ENCODE results near the gene FNDC1.

- TF ChIP-seq POLR2A (IDR thresholded peaks at IDR 0.05) = no peak
- TF ChIP-seq CTCF (IDR thresholded peaks at IDR 0.05) = no peak
Observed at GRCh38 chr6:159279790-159280277, 110.6 kb downstream of the FNDC1 start.
